GM19438 (cell line): ENCODE data around the gene XXYLT1.
"Not testable (repeated sequence)": the region's sequence is repeated elsewhere in the genome, so short reads cannot be mapped to it uniquely, and the experiment has no call there.

Source experiments
- ATAC-seq: cut with Tn5 transposase; IDR thresholded peaks from one replicate; pipeline ENCODE4 v1.9.1; 2021; ENCODE audit warnings: low read depth; ENCODE audit not compliant: unreplicated experiment

Gene XXYLT1

DNA sequence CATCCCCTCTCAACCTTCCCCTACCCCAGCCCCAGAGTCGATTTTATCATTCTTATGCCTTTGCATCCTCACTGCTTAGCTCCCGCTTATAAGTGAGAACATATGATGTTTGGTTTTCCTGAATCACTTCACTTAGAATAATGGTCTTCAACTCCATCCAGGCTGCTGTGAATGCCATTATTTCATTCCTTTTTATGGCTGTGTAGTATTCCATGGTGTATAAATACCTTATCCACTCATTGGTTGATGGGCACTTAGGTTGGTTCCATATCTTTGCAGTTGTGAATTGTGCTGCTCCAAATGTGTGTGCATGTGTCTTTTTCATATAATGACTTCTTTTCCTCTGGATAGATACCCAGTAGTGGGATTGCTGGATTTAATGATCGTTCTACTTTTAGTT is 233.4 kb downstream of the XXYLT1 start:
- not testable (repeated sequence) for ATAC-seq

DNA sequence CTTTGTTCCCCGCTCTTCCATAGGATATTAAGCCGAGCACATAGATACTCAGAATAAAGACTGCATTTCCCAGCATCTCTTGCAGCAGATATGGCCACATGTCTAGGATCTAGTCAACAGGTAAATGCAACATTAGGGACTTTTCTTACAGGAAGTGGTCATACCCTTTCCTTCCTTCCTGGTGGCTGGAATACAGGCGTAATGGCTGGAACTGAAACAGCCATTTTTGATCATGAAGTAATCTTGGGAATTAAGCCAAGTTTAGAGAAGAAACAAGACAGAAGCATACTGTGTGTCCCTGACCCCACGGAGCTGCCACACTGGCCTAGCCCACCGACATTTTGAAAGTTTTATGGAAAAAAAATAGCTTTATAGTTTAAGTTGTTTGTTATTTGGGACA is 234.0 kb downstream of the XXYLT1 start:
- ATAC-seq, result no peak

DNA sequence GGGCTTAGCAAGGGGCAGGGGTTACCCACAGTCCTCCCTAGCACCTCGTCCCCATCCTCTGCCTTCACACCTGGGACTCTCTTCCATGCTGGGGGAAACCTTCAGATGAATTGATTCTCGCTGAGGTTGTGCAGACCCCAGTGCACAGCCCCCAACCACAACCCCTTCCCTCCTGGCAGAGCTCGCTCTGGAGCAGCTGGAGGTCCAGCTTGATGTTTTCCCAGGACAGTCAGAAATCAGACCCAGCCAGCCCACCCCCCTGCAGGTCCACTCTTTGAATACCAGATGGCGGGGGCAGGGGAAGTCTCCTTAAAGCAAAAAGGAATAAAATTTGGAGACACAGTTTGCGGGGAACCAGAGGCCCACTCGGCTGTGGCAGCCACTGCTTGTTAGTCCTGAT is 234.4 kb downstream of the XXYLT1 start:
- ATAC-seq, result no peak

DNA sequence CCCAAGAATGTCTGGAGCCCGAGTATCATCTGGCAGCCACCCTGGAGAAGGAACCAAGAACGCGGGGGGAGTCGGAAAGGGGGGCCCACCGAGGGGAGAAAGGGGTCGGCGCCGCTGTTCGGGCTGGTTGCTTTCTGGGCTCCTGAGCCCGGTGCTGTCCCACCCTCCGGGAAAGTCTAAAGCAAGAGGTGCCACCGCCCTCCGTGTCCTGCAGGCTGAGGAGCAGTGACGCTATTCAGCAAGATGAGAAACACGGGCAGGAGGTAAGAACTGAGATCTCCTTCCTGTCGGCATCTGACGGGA is 234.8 kb downstream of the XXYLT1 start:
- ATAC-seq, result no peak

DNA sequence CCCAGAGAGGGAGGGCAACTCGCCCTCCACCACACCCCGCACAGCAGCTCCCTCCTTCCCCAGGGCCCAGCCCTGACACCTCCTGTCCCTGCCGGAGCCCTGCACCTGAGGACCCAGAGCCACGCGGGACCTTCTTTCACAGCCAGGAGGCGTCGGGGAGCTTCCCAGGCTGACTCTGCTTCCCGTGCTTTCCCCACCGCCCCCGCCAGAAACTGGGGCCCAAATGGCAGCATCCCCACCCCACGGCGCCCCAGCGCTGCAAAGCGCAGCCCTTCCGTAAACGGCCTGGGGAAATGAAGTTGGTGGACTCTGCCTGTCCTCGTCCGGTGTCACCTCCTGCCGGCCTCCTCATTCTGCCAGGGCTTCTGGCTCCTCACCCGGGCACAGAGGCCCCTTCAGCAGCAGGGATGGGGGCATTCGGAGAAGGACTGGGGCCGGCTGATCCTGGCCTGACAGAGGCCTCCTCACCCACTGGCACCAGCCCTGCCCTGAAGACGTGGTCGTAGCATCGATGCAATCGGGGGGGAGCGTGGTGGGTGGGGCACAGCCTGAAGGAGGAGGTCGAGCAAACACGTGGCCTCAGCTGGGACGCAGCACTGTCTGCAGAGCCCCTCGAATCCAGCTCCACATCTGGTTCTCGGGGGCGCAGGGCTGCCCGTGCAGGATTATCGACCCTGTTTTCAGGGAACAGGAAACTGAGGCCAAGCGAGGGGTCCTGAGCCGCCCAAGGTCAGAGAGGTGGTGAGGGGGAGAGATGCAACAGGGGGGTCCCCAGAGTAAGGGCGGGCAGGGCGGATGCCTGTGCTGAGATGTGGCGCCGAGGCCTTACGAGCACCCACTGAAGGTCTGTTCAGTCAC is 235.4 kb downstream of the XXYLT1 start:
- no peak for ATAC-seq

DNA sequence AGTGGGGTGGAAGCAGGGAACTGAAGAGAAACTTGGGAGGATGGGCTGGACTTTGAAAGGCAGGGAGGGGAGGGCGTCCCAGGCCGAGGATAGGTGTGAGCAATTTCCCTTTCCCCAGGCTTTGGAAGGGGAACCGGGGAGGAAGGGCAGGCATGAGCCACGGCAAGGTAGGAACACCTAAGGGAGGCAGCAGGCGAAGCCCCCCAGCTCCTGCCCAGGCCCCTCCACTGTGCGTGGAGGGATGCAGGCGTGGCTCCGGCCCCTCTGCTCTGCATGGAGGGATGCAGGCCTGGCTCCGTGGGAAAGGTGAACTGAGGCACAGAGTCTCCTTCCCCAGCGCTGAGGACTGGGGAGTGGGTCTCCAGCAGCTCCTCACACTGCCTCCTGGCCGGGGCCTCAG is 236.4 kb downstream of the XXYLT1 start:
- ATAC-seq, result no peak

DNA sequence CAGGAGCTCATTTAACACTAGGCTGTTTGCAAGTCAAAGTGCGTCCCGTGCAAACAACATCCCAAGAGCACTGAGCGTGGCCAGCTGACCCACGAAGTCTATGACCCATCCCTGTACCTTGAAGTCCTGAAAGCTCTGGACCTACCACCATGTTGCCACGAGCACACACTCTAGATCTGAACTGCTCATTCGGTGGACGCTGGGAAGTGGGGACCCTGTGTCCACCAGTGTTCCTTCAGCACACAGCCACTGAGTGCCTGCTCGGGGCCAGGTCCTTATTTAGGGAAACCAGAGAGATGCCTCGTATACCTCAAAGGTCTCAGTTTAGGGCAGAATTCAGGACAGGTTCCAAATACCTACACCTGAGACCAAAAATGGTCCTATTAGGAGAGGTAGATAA is 236.9 kb downstream of the XXYLT1 start:
- ATAC-seq, result no peak

DNA sequence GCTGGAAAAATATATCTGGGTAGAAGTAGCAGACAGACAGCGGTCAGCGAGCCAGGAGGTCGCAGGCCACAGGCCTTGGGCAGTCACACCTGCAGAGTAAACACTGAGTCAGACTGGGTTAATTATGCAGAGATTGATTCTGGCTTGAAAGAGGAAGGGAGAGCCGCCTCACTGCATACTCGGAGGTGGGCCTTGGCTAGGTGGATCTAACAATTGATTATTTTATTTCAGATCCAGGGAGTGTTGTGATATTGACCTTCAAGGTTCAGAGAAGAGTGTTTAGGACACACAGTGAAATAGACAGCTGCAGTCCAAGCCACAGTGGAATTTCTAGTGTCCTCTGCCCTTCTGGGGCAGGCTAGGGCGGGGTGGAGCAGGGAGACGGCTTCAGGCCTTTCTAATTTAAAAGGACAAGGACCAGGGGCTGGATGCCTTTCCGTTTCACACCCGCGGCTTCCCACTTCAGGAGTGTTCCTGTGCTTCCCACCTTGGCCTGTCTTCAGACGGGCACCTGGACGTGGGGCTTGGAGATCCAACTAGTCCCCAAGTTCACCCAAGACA is 237.3 kb downstream of the XXYLT1 start:
- ATAC-seq, result no peak

DNA sequence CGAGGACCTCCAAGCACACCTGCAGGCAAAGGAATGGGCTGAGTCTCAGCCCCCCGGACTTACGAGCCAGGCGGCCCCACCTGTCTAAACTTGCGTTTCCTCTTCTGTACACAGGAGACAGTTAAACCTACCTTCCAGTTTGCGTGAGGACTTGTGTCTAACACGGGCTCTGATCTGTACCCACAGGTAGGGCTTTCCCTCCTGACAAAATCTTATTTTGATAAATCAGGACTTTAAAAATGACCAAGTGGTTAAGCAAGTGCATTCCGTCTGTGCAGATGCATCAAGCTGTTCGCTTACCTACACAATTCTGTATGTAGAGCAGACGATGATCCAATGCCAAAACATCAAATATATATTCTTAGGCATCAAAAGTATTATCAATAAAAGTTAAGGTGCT is 238.0 kb downstream of the XXYLT1 start:
- no peak for ATAC-seq

DNA sequence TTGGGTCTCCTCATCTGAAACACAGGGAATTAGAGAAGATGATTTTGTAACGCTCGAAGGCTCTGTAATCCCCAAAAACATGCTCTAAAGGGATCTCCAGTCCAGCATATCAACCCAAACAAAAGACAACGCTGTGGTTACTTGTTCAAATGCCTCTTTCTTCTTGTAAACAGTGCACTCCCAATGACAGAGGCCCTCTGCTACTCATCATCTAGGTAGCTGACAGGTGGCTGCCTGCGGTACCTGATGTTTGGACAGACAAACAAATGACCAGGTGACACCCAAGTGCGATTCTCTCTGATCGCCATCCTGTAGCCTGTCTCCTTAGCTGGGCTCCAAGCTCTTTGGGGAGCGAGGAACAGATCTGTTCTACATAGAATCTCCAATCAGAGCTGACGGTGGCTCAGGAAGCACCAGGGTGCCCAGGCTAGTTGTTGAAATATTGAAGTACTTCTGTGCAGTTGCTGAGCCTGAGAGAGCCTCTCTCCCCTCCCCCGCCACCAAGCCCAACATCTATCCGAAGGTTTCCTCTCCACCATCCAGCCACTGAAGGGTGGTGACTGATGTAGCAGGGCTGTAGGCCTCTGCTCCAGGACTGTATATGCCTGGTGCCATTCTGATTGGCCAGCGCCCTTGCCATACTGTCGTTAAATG is 238.7 kb downstream of the XXYLT1 start:
- ATAC-seq, result no peak

DNA sequence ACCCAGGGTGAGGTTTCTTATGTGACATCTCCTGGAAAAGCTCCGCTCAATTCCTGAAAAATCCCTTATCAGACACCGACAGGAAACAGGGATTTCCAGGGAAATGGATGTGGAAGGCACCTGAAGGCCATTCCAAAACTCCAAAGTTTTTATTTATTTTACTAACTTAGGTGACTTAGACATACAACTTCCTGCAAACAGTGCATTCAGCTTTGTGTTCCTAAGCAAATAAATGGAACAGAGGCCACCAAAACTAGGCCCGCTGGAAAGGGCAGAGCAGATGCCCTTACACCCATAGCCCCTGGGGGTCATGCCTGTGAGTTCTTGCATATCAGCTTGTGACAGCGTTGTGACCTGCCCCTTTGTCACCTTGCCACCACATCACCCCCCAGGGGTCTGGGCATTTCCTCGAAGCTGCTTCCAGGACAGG is 239.4 kb downstream of the XXYLT1 start:
- no peak for ATAC-seq

DNA sequence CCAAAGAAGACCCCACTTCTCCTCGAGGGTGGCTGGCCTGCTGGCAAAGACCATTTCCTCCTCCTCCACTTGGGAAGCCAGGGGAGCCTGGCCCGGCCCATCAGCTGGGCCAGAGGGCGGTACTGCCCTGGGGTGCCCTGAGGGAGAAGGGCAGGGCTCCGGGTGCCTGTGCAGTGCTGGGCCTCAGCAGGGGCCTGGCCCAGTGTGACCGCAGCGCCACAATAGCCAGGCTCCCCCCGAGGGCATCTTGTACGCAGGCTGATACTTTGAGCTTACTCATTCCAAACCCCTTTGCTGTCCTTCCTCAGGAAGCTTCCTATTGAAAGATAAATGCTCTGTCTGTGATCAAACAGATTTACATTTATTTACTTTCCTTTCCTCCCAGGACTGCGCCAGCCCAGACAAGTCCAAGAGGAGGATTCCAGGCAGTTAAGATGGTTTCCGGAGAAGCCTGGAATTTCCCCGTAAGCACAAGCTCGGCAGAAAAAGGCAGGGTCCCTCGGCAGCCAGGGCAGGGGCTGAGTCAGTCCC is 240.1 kb downstream of the XXYLT1 start:
- no peak for ATAC-seq

DNA sequence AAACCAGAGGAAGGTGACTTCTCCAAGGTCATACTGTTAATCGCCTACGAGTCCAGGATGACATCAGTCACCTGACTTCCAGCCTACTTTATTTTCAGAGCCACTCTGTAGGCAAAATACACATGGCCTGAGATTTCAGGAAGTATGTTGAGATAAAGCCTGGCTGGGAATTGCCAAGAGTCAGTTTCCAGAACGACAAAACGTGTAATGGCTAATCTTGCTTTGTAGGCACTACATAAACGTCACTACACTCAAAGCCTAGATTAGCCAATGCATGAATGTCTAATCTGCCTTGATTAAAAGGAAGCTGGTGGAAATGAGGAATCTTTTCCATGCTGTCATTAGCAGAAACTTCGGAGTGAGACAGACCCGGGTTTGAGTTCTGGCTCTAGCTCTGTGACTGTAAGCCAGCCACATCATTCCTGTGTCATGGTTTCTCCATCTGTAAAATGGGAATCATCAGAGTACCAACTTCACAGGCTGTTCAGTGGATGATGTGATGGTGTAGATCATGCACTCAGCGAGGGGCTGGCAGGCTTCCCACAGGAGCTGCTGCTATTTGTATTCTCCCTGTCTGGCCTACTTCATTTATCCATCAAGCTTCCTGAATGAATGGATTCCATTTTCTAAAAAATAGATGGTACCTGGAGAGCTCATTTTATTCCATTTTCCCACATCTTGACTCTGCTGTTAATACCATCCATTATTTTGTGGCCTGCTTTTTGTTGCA is 241.9 kb downstream of the XXYLT1 start:
- ATAC-seq, result no peak

DNA sequence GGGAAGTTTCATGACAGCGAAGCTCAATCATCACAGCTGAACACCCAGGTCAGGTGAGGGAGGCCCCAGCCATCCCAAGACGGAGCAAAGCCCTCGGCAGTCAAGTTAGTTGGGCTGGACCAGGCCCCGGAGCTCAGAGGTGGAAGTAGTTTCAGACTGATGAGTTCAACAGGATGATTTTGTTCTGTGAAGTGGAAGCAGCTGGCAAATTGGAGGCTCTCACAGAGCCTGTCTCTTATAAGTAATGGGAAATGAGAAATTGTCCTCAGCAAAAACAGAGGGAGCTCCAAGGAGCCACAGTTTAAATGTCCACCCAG is 245.1 kb downstream of the XXYLT1 start:
- no peak for ATAC-seq

DNA sequence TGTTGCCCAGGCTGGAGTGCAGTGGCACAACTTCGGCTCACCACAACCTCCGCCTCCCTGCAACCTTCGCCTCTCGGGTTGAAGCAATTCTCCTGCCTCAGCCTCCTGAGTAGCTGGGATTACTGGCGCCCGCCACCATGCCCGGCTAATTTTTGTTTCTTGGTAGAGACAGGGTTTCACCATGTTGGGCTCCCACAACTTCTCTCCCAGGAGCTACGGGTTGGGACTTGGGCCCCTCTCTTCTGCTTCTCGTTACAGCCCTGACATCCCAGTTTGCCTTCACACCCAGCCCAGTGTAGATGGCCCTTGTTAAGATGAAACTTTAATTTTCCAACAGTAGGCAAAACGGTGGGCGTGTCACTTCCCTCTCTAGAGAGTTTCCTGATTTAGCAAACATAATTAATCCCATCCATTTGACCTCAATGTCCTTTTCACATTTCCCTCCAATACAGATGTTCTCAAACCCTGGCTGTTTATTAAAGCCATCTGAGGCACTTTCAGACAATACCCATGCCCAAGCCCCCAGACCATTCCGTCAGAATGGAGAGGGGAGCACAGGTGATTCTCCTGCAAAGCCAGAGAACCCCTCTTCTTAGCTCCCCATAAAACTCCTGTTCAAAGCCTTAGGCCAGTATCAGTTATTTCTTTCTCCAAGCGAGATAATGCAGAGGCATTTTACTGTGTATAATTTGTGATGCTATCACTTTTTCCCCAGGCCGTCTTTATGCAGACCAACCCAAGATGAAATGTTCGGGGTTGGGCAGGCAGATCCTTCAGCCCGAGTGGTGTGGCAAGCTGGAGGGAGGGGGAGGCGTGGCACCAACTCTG is 245.7 kb downstream of the XXYLT1 start:
- ATAC-seq, result no peak

DNA sequence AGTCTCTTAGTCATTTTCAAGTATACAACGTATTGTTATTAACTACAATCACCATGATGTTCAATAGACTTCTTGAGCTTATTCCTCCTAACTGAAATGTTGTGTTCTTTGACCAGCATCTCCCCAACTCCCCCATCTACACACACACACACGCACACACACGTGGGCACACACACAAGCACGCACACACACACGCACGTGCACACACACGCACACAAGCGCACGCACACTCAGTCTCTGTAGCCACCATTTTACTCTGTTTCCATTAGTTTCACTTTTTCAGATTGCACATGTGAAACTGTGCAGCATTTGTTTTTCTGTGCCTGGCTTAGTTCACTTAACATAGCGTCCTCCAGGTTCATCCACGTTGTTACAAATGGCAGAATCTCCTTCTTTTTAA is 247.0 kb downstream of the XXYLT1 start:
- no peak for ATAC-seq

DNA sequence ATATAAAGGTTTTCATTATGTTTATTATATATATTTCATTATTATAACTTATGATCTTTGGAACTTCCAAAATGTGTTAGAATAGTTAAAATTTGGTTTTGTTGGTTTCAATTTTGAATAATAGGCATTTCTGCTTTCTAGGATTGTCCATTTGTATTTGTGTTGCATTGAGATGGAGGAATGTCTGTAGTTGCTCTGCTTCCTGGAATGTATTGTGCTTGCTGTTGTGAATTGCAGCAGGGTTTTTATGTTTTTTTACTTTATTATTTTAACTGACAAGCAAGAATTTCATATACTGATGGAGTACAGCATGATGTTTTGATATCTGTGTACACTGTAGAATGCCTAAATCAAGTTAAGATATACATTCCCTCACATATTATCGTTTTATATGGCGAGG is 247.4 kb downstream of the XXYLT1 start:
- no peak for ATAC-seq

DNA sequence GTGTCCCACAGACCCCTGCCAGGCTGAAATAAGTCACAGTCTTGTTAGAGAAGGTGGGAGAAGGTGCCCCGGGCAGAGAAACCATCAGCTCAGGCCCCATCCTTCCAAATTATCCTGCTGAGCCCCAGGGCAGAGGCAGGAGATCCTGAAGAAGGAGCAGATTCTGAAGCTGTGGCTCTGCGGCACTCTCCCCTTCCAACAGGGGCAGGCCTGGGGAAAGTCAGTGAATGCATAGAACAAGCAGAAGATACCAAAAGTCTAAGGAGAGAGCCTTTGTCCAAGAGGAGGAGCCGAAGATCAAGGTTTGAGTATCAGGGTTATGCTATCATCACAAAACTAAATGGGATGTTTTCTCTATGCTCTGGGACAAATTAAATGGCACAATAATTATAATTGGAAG is 249.3 kb downstream of the XXYLT1 start:
- no peak for ATAC-seq

DNA sequence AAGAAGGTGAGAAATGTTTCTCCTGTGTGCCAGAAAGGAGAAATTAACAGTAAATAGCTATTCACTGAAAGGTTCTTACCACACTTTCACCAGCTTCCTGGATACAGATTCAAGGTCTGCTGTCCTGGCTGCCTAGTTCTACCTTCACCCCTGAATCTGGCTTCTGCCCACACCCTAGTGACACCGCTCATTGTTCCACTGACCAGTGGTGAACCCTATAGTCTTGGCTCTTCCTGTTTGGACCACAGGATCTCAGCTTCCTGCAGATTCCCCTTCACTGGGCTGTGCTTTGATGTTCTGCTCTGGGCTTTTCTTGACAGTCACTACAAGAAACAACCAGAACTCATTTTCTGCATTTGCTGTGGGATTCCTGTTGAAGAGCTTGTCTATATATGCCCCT is 250.0 kb downstream of the XXYLT1 start:
- ATAC-seq, result no peak

DNA sequence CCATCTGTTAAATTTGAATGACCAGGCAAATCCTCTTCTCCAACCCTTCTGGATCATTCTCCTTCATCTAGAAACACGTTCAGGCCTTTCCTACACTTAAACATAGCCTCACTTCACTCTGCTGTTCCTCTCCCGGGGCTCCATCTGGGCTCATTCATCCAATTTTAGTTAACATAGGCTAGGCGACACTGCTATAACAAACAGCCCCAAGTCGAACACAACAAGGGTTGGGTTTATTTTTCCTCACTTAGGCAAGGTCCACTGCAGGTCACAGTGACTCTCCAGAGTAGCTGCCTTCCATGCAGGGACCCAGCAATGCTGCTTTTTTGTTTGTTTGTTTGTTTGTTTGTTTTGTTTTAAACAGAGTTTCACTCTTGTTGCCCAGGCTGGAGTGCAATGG is 250.8 kb downstream of the XXYLT1 start:
- ATAC-seq, result no peak
